HG03565 (cell line): ENCODE measurements around the gene KNDC1.

Source experiments
- ATAC-seq: cut with Tn5 transposase; IDR thresholded peaks from one replicate; pipeline ENCODE4 v1.9.1; 2021; ENCODE audit warnings: mild to moderate bottlenecking, moderate library complexity; ENCODE audit not compliant: unreplicated experiment

The KNDC1 gene

GRCh38 chr10:133176546-133176945 lies 16.5 kb downstream of the KNDC1 start:
- ATAC-seq, result no peak

- no peak for ATAC-seq
These were observed 17.6 kb downstream of the KNDC1 start for GRCh38 chr10:133177380-133178157.

GRCh38 chr10:133178357-133179127 lies 18.5 kb downstream of the KNDC1 start:
- ATAC-seq, result no peak

GRCh38 chr10:133179128-133179520 lies 19.1 kb downstream of the KNDC1 start:
- no peak for ATAC-seq

GRCh38 chr10:133179651-133180050 lies 19.6 kb downstream of the KNDC1 start:
- ATAC-seq, result no peak

- ATAC-seq, result no peak
These were observed 20.4 kb downstream of the KNDC1 start for GRCh38 chr10:133180192-133180964.

- no peak for ATAC-seq
These were observed 21.1 kb downstream of the KNDC1 start for GRCh38 chr10:133180965-133181639.

- no peak for ATAC-seq
These were observed 22.2 kb downstream of the KNDC1 start for GRCh38 chr10:133182190-133182589.

- no peak for ATAC-seq
These were observed 23.0 kb downstream of the KNDC1 start for GRCh38 chr10:133182791-133183645.

GRCh38 chr10:133183646-133184378 lies 23.8 kb downstream of the KNDC1 start:
- no peak for ATAC-seq

- no peak for ATAC-seq
These were observed 24.7 kb downstream of the KNDC1 start for GRCh38 chr10:133184591-133185244.

- ATAC-seq, result no peak
These were observed 25.4 kb downstream of the KNDC1 start for GRCh38 chr10:133185421-133185820.

GRCh38 chr10:133185916-133186315 lies 25.9 kb downstream of the KNDC1 start:
- no peak for ATAC-seq

GRCh38 chr10:133186416-133187090 lies 26.5 kb downstream of the KNDC1 start:
- ATAC-seq, result no peak

- no peak for ATAC-seq
These were observed 27.3 kb downstream of the KNDC1 start for GRCh38 chr10:133187091-133187905.

- ATAC-seq, result no peak
These were observed 28.1 kb downstream of the KNDC1 start for GRCh38 chr10:133187906-133188681.

GRCh38 chr10:133189256-133189655 lies 29.2 kb downstream of the KNDC1 start:
- ATAC-seq, result no peak
